GM21576 (cell line): ENCODE results near the gene COL8A1.

Source experiments
- ATAC-seq: cut with Tn5 transposase; IDR thresholded peaks from one replicate; pipeline ENCODE4 v1.9.1; 2021; ENCODE audit warnings: mild to moderate bottlenecking, moderate library complexity; ENCODE audit not compliant: unreplicated experiment

Gene COL8A1

DNA sequence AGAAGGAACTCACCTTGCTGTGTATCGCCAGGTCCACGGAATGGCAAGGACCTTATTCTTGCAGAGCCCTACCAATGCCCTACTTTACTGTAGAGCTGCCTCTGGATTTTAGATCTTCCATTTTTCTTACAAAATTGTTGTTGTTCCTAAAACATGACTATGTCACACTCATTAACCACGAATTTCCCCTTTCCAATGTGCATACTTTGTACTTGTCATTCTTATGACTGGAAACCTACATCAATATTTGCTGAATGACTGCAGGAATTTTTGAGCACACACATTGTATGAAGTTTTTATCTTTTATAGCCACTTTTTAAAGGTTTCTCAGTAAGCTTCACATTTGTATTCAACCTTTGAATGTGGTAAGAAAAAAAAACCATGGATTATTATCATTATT is 143.4 kb downstream of the COL8A1 start:
- ATAC-seq = no peak

GRCh38 chr3:99783011-99783573 is 144.7 kb downstream of the COL8A1 start:
- no peak for ATAC-seq

DNA sequence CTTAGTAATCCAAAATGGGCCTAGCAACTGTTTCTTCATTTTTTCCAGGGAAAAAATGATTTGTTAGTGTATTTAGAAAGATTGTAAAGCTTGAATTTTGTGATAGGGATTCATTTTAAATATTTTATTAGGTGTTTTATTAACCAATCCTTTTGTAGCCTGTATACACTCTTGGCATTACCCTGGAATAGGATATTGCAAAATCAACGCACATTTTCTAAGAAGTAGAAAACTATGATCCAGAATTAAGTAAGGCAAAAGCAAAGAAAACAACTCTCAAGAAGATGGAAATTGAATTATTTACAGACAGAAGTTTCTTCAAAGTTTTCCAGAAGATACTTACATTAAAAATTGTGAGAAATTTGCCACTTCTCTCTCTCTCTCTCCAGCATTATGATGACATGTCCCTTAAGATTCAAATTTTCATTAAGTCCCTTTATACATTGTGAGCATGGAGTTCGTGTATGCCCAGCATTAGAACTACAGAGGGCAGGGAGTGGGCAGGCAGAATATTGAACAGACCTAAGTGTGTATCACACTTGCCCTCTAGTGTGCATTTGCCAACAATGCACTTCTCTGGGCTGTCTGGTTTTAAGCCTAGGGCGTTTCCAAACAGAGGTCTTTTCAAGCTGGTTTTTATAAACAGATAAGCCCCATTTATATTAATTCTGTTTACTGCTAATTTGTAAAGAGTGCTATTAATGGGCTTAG is 150.8 kb downstream of the COL8A1 start:
- ATAC-seq = peak; percentile 95

DNA sequence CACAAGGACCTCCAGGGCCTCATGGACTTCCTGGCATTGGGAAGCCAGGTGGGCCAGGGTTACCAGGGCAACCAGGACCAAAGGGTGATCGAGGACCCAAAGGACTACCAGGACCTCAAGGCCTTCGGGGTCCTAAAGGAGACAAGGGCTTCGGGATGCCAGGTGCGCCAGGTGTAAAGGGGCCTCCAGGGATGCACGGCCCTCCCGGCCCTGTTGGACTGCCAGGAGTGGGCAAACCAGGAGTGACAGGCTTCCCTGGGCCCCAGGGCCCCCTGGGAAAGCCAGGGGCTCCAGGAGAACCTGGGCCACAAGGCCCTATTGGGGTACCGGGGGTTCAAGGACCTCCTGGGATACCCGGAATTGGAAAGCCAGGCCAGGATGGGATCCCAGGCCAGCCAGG is 156.1 kb downstream of the COL8A1 start:
- ATAC-seq = no peak

DNA sequence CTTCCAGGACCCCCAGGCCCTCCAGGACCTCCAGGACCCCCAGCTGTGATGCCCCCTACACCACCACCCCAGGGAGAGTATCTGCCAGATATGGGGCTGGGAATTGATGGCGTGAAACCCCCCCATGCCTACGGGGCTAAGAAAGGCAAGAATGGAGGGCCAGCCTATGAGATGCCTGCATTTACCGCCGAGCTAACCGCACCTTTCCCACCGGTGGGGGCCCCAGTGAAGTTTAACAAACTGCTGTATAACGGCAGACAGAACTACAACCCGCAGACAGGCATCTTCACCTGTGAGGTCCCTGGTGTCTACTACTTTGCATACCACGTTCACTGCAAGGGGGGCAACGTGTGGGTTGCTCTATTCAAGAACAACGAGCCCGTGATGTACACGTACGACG is 157.2 kb downstream of the COL8A1 start:
- no peak for ATAC-seq

DNA sequence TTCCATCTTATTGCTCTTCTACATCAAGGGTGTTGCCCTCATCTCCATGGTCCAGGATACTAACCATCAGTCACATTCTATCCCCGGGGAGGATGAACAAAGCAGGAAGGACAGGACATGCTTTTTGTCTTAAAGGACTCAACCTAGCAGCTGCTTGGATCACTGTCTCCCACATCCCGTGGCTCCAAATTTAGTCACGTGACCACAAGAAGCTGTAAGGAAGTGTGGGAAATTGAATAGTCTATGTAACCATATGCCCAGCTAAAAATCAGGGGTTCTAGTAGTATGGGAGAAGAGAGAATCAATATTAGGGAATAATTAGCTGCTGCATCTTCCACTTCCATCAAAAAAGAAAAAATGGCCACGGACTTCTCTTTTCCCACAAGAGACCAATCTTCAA is 161.0 kb downstream of the COL8A1 start:
- ATAC-seq = no peak

GRCh38 chr3:99803297-99803696 is 164.9 kb downstream of the COL8A1 start:
- no peak for ATAC-seq

DNA sequence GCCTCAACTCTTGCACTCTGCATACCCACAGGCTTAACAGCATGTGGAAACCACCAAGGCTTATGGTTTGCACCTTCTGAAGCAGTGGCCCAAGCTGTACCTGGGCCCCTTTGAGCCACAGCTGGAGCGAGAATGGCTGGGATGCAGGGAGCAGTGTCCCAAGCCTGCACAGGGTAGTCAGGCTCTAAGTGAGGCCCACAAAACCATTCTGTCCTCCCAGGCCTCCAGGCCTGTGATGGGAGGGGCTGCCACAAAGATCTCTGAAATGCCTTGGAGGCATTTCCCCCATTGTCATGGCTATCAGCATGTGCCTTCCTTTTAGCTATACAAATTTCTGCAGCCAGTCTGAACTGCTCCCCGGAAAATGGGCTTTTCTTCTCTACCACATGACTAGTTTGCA is 166.8 kb downstream of the COL8A1 start:
- no peak for ATAC-seq

DNA sequence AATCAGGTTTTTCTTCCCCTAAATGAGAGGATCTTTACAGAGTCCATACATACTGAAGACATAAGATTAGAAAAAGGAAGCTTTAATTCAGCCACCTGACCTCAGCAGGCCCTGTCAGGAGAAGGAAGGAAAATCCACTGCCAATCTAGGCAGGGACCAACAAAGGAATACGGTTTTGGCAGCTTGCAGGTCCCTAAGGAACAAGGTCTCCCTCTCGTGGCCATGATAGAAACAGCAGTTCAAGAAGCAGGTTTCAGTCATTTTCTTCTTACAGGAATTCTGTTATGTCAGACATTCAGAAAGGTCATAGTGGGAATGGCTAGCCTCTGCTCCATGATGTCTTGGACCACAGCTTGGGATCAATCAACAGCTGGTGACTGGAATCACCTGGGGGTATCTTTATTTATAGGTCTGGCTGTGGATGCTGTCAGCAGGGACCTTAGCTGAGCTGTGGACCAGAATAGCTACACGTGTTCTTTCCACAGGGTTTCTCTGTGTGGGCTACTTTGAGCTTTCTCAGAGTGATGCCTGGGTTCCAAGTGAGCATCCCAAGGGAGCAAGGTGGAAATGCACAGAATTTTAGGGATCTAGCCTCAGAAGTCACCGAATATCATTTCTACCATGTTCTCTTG is 169.9 kb downstream of the COL8A1 start:
- no peak for ATAC-seq

DNA sequence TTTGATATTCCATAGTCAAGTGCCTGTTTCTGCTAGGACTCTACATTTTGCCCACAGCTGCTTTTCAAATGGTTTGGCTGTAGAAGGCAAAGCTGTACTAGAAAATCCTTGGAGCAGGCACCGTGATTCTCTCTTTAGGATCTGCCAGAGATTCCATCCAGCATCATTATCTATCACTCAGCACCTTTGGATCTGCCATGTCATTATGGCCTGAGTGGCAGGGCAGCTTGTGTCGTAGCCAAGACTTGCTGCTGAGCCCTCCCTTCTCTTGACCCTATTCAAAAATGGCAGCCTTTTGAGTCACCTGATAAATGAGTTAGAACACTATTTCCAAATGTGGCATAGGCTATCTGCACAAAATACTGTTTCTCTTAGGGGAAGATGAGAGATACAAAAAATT is 171.2 kb downstream of the COL8A1 start:
- ATAC-seq = no peak

- ATAC-seq = no peak
Measured at GRCh38 chr3:99810403-99810802, 172.0 kb downstream of the COL8A1 start.

DNA sequence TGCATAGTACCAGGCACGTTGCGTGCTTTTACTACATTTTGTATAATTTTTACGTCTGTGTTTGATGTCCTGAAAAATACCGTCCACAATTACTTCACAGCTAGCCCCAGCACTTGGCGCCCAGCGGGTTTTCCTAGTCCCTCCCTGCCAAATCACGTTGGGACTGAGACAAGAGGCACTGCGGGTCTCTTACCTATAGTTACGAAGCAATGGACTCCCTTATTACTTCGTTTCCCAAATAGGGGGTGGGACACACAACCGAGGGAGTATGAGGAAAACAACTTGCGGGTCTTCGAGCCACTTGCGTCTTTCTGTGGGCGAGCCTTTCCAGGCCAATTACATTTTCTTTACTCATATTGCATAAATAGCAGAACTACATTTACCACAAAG is 178.6 kb downstream of the COL8A1 start:
- ATAC-seq = no peak

DNA sequence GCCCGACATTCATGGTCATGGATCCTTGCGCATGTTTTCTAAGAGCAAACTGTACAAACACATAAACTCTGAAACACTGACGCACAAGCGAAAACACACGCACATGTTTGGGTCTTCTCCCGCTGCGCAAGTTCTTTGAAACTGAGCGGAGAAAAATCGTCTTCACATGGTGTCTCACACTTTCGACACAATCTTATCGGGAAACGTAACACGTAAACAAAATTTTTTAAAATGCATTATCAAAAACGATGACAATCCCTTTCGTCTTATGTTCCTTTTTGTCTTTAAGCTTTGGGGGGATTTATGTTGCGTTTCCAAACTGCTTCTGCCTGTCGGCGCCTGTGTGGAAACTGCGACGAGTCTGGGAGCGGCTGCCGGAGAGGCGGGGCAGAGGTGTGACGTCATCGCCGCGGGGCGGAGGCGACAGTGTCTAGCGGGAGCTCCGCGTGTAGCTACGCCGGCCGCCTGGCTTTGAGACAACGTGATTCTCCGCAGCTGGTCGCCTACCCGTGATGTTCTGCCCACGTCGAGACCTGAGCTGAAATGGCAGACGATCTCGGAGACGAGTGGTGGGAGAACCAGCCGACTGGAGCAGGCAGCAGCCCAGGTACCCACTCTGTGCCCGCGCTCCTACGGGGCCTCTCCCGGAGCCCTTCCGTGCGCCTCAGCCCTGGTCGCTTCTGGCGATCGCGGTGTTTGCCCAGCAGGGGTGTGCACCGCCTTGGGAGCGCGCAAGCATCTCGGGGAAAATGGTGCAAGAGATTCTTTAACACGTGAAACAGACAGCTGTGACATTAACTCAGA is 179.2 kb downstream of the COL8A1 start, which contains the start of gene CMSS1:
Gene CMSS1, plus strand, starts transcription at position 426 of the 804 bp plus-strand sequence.
- peak; percentile 97 for ATAC-seq

GRCh38 chr3:99818818-99819217 is 180.4 kb downstream of the COL8A1 start:
- ATAC-seq = no peak

GRCh38 chr3:99823723-99824711 is 185.6 kb downstream of the COL8A1 start:
- ATAC-seq = no peak

- ATAC-seq = no peak
Measured at GRCh38 chr3:99825004-99825640, 186.7 kb downstream of the COL8A1 start.

- no peak for ATAC-seq
Measured at GRCh38 chr3:99829844-99830243, 191.4 kb downstream of the COL8A1 start.

DNA sequence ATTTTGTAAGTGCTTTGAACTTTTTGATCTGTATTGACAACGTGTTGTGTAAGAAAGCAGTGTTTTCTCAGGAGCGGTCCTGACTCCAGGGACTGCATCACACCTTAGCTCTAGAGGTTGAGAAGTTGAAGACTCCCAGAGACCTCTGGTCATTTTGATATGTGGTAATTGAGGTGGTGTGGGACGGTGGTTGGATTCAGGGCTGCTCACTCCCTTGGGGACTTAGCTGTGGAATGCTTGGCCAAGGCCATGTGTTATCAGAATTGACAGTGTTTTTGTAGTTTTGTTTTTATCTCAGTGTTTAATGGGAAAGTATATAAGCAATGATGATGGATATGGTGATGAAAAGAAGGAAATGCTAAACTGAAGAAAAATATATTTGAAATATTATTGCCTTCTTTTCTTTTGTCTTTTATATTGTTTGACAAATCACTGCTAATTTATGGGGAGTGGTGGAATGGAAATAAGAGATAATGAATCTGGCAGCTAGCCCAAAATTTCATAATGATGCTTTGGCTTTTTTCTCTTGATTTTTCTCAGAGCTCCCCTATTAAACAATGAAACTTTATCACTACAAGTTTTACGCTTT is 195.3 kb downstream of the COL8A1 start:
- no peak for ATAC-seq

DNA sequence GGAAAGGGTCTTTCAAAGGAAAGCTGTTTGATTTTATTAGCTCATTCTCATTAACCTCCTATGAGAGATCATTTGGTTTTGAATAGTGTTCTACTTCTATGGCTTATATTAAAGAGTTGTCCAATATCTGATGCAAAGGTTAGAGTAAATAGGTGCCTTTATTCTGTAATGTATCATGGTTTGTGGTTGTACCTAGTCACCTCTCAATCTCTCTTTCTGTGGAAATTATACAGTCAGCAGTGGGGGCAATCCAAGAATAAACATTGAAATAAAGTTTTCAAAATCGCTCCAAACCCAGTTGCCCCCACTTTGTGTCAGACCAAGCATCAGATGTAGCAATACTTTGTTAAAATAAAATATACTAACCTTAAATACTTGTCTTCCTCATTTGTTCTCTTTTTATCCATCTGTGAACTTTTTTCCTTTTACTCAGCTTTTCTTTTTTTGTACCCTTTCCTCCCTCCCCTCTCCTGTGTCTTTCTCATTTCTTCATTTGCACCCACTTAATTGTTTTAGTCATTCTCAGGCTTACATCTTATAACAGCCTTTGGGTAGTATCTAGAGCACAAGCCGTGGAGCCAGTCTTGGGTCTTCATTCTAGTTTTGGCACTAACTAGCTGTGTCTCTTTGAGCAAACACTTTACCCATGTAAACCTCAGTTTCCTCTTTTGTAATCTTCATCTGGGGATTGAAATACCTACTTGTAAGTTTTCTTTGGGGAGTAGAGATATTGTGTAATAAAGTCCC is 196.0 kb downstream of the COL8A1 start:
- ATAC-seq = no peak
